GM12878 (cell line): ENCODE data around the gene CDCA7L. TPM values are rescaled to one million over a fixed set of nuclear protein-coding genes. Genes with fewer than 3 reads are reported as not detected.
A peak's percentile ranks its signal among the peaks of the same experiment; 100 is the strongest.

Source experiments
- BACH1 ChIP-seq: fragments of 450-650 bp; IDR thresholded peaks from 2 replicates; pipeline ENCODE4 v1.6.1; 2017; ENCODE audit warnings: mild to moderate bottlenecking, borderline replicate concordance
- BCL11A ChIP-seq: IDR thresholded peaks from 2 replicates; pipeline ENCODE4 v1.6.1; 2011; ENCODE audit warnings: low read depth, low read length
- BHLHE40 ChIP-seq, 2 experiments: fragments of 450-650 bp in 1 of 2; IDR thresholded peaks; 2 replicates each; pipeline ENCODE4 v1.6.1; 2011 to 2017; ENCODE audit warnings: low read depth in 2 of 2, borderline replicate concordance in 1 of 2, improper control_type of control experiment in 1 of 2, low read length in 1 of 2, mild to moderate bottlenecking in 1 of 2
- CBX5 ChIP-seq: sonication (generic); IDR thresholded peaks from 2 replicates; pipeline ENCODE4 v1.6.1; 2016; ENCODE audit warnings: low read depth, moderate library complexity, mild to moderate bottlenecking, inconsistent platforms
- E2F8 ChIP-seq: fragments of 450-650 bp; IDR thresholded peaks from 2 replicates; pipeline ENCODE4 v1.6.1; 2018; ENCODE audit warnings: mild to moderate bottlenecking, low read depth, moderate library complexity; ENCODE audit not compliant: partially characterized antibody
- FOXK2 ChIP-seq: fragments of 450-650 bp; IDR thresholded peaks from 2 replicates; pipeline ENCODE4 v1.6.1; 2017; ENCODE audit warnings: mild to moderate bottlenecking, moderate library complexity
- HDAC6 ChIP-seq: fragments of 200-600 bp; sonication (generic); IDR thresholded peaks from one replicate; pipeline ENCODE4 v1.8.0; 2017; ENCODE audit warnings: antibody characterized with exemption; ENCODE audit not compliant: unreplicated experiment
- IKZF2 ChIP-seq, 2 experiments: fragments of 450-650 bp; IDR thresholded peaks; 2 replicates each; pipeline ENCODE4 v1.6.1; 2017; ENCODE audit warnings: mild to moderate bottlenecking in 2 of 2, moderate library complexity in 2 of 2
- IRF3 ChIP-seq: fragments of 450-650 bp; IDR thresholded peaks from 2 replicates; pipeline ENCODE4 v1.6.1; 2014; ENCODE audit warnings: mild to moderate bottlenecking
- IRF4 ChIP-seq: IDR thresholded peaks from 2 replicates; pipeline ENCODE4 v1.6.1; 2011; ENCODE audit warnings: low read depth, low read length
- KDM1A ChIP-seq: fragments of 200-600 bp; sonication (generic); IDR thresholded peaks from 2 replicates; pipeline ENCODE4 v1.6.1; 2016; ENCODE audit warnings: borderline replicate concordance
- MYC ChIP-seq: IDR thresholded peaks from 2 replicates; pipeline ENCODE4 v1.6.1; 2011; ENCODE audit warnings: mild to moderate bottlenecking, low read length, moderate library complexity, inconsistent platforms; ENCODE audit not compliant: insufficient read depth, insufficient replicate concordance, insufficient read length, severe bottlenecking
- NFXL1 ChIP-seq: fragments of 450-650 bp; IDR thresholded peaks from 2 replicates; pipeline ENCODE4 v1.6.1; 2017; ENCODE audit warnings: antibody characterized with exemption, mild to moderate bottlenecking, borderline replicate concordance
- NKRF ChIP-seq: fragments of 450-650 bp; conservative IDR thresholded peaks from 2 replicates; pipeline ENCODE4 v1.6.1; 2017; ENCODE audit warnings: mild to moderate bottlenecking, moderate library complexity
- RAD51 ChIP-seq: fragments of 450-650 bp; IDR thresholded peaks from 2 replicates; pipeline ENCODE4 v1.6.1; 2016; ENCODE audit warnings: moderate library complexity, mild to moderate bottlenecking, inconsistent platforms
- RELA ChIP-seq: fragments of 450-650 bp; IDR thresholded peaks from 2 replicates; pipeline ENCODE4 v1.8.0; 2014; ENCODE audit warnings: borderline replicate concordance; ENCODE audit not compliant: partially characterized antibody
- SKIL ChIP-seq: fragments of 450-650 bp; IDR thresholded peaks from 2 replicates; pipeline ENCODE4 v1.6.1; 2017; ENCODE audit warnings: mild to moderate bottlenecking, low read depth, inconsistent platforms; ENCODE audit not compliant: poor library complexity, severe bottlenecking
- SP1 ChIP-seq: IDR thresholded peaks from one replicate; pipeline ENCODE4 v1.6.1; 2011; ENCODE audit warnings: low read depth, low read length
- SPI1 ChIP-seq: IDR thresholded peaks from 2 replicates; pipeline ENCODE4 v1.6.1; 2011; ENCODE audit warnings: low read depth, mild to moderate bottlenecking, low read length, moderate library complexity, borderline replicate concordance; ENCODE audit not compliant: insufficient read depth
- USF1 ChIP-seq: IDR thresholded peaks from 2 replicates; pipeline ENCODE4 v1.6.1; 2011; ENCODE audit warnings: borderline replicate concordance, low read depth, mild to moderate bottlenecking, moderate library complexity, mixed read lengths, low read length; ENCODE audit not compliant: insufficient read depth; ENCODE audit errors: extremely low read length
- polyA plus RNA-seq, 11 experiments: library from polyadenylated mRNA; depleted of rRNA in 4 of 11; unstranded in 6 of 11; stranded (reverse) in 5 of 11; fragments of >200 nt; fragmentation: Nextera tagmentation in 4 of 11; fragmentation: Illumina TruSeq in 1 of 11; extraction: Ambion mirVana in 4 of 11; extraction: Trizol in 1 of 11; gene quantifications; 1 replicate in 1 of 11; 2 replicates in 10 of 11; pipeline versions ENCODE4 v1.2.1 to v1.2.3, GENCODE V29; 2011 to 2016; ENCODE audit warnings: inconsistent platforms in 2 of 11, missing spikeins in 2 of 11, low read depth in 1 of 11
- total RNA-seq, 4 experiments: library from RNA; depleted of rRNA in 3 of 4; stranded (reverse); fragments of >200 nt in 3 of 4; fragmentation: Illumina TruSeq in 1 of 4; extraction: Trizol in 1 of 4; gene quantifications; 2 replicates each; pipeline versions ENCODE4 v1.2.1 to v1.2.3, GENCODE V29; 2013 to 2021

CDCA7L gene
- total and polyA plus RNA-seq, 10 of the 15 experiments (the other 5 are each of a cell fraction or from before 2014, with no cell fraction given) = 30.3 to 92.2 (median 68.5) TPM

- TF ChIP-seq SP1 = peak; percentile 61
- TF ChIP-seq IRF4 = 0 out of 2 replicates have a peak, but pooled peaks have one; percentile 13
- TF ChIP-seq NKRF = peak; percentile 76; the same call in 1 of the 2 replicates
- peak; percentile 91 for TF ChIP-seq SKIL
- peak; percentile 69; the same call in 1 of the 2 replicates for TF ChIP-seq IRF3
- peak; percentile 98 for TF ChIP-seq E2F8
- TF ChIP-seq IKZF2 (IDR thresholded peaks at IDR 0.05) = peak in 1 of 2 experiments; percentile 46; a peak in 1 of 4 replicates
- TF ChIP-seq RELA = peak; percentile 89
- peak; percentile 12; the same call in 1 of the 2 replicates for TF ChIP-seq CBX5
- no peak for TF ChIP-seq BCL11A
- TF ChIP-seq BACH1 = peak; percentile 43; the same call in 1 of the 2 replicates
- TF ChIP-seq HDAC6 = peak; percentile 98
- TF ChIP-seq SPI1 = no peak
- no peak for TF ChIP-seq NFXL1
- no peak for TF ChIP-seq RAD51
- TF ChIP-seq USF1 = no peak
- no peak for TF ChIP-seq KDM1A
- peak; percentile 81 for TF ChIP-seq MYC
- TF ChIP-seq BHLHE40 (IDR thresholded peaks at IDR 0.05; ENCODE audit: borderline replicate concordance in 1 of 2, low read depth in 2 of 2, low read length in 1 of 2) = peak; percentile 98 to 99
- peak; percentile 100 for TF ChIP-seq FOXK2
Observed at GRCh38 chr7:21945454-21946221, at the start of gene CDCA7L (continued).
